ENCODE results near the gene CDS2. TPM values are rescaled to one million over a fixed set of nuclear protein-coding genes. Genes with fewer than 3 reads are reported as not detected.

CDS2 gene
- total and polyA plus RNA-seq, 9 donors = 11.4 to 54.6 (median 37.6) TPM

- H3K4me3 ChIP-seq = no peak overlapping the region
- intact Hi-C loops (cut with DNase I) = no loop called here
- H3K27ac ChIP-seq = no peak overlapping the region
- WGBS, 3 donors = 90 to 95% (median 93%) methylated on average over 1 of the region's 1 CpG
- no peaks in the 10 kb centered on the region for H3K4me1 ChIP-seq (ENCODE audit: insufficient read depth)
- no peaks in the 10 kb centered on the region for H3K9me3 ChIP-seq
- TF ChIP-seq EP300 (IDR thresholded peaks at IDR 0.05) (no peak), CTCF (IDR thresholded peaks at IDR 0.05) (no peak), POLR2A (IDR thresholded peaks at IDR 0.05) (no peak)
- no peaks in the 10 kb centered on the region for H3K36me3 ChIP-seq
- no peaks in the 10 kb centered on the region for H3K27me3 ChIP-seq
- no peak for DNase-seq
Measured at GRCh38 chr20:5184684-5185083, 57.9 kb downstream of the CDS2 start.

GRCh38 chr20:5187122-5187521 lies 60.3 kb downstream of the CDS2 start:
- H3K4me3 ChIP-seq = no peak overlapping the region
- DNase-seq = no peak
- H3K9me3 ChIP-seq = no peaks in the 10 kb centered on the region
- H3K36me3 ChIP-seq = no peaks in the 10 kb centered on the region
- WGBS, 3 donors = 84 to 88% (median 87%) methylated on average over 3 of the region's 3 CpGs
- intact Hi-C loops (cut with DNase I) = no loop called here
- TF ChIP-seq EP300 (IDR thresholded peaks at IDR 0.05) = no peak
- no peak for TF ChIP-seq CTCF (IDR thresholded peaks at IDR 0.05)
- no peak for TF ChIP-seq POLR2A (IDR thresholded peaks at IDR 0.05)
- no peak overlapping the region for H3K27ac ChIP-seq
- no peaks in the 10 kb centered on the region for H3K27me3 ChIP-seq
- no peaks in the 10 kb centered on the region for H3K4me1 ChIP-seq (ENCODE audit: insufficient read depth)

GRCh38 chr20:5188736-5189135 lies 61.9 kb downstream of the CDS2 start:
- no peak for DNase-seq
- 80 to 82% (median 80%) methylated on average over 7 of the region's 7 CpGs for WGBS, 3 donors
- intact Hi-C loops (cut with DNase I) = no loop called here

GRCh38 chr20:5189917-5190316 lies 63.1 kb downstream of the CDS2 start:
- no peak for TF ChIP-seq POLR2A (IDR thresholded peaks at IDR 0.05)
- no peak for TF ChIP-seq CTCF (IDR thresholded peaks at IDR 0.05)
- Histone ChIP-seq H3K27ac (no peak overlapping the region), H3K4me3 (no peak overlapping the region), H3K36me3 (no peaks in the 10 kb centered on the region), H3K27me3 (no peaks in the 10 kb centered on the region), H3K9me3 (no peaks in the 10 kb centered on the region), H3K4me1 (ENCODE audit: insufficient read depth) (no peaks in the 10 kb centered on the region)
- 86 to 91% (median 89%) methylated on average over 6 of the region's 6 CpGs for WGBS, 3 donors
- no peak for DNase-seq
- intact Hi-C loops (cut with DNase I) = loop anchor here in 3 of 4 donors (2.0 to 5.0 kb wide), 2 partner anchors 63 kb away; partner anchors contain the start of gene CDS2 (in 3 of the 3)

More at GRCh38 chr20:5188736-5189135, 61.9 kb downstream of the CDS2 start:
- TF ChIP-seq POLR2A (IDR thresholded peaks at IDR 0.05) (no peak), EP300 (IDR thresholded peaks at IDR 0.05) (no peak), CTCF (IDR thresholded peaks at IDR 0.05) (no peak)
- Histone ChIP-seq H3K36me3 (no peaks in the 10 kb centered on the region), H3K27ac (no peak overlapping the region), H3K4me1 (ENCODE audit: insufficient read depth) (no peaks in the 10 kb centered on the region), H3K27me3 (no peaks in the 10 kb centered on the region), H3K4me3 (no peak overlapping the region), H3K9me3 (no peaks in the 10 kb centered on the region)

Measured in ovary (tissue), 9 donors.